ENCODE results near the gene NELL2. TPM values are rescaled to one million over a fixed set of nuclear protein-coding genes. Genes with fewer than 3 reads are reported as not detected.
"Not testable (repeated sequence)": the region's sequence is repeated elsewhere in the genome, so short reads cannot be mapped to it uniquely, and the experiment has no call there.

NELL2 gene
- polyA plus RNA-seq, 1 experiment, result 0.43 TPM

- POLR2A ChIA-PET, result no interaction called here
- no peak overlapping the region for H3K4me3 ChIP-seq (ENCODE audit: low read depth, low read length)
- no peaks in the 10 kb centered on the region for H3K27me3 ChIP-seq (ENCODE audit: control insufficient read depth, insufficient read depth, low read length)
- H3K9me3 ChIP-seq (ENCODE audit: control insufficient read depth, insufficient read depth, low read length), result no peaks in the 10 kb centered on the region
- DNase-seq (ENCODE audit: low read depth, low spot score), result no peak
- CTCF ChIA-PET, result no interaction called here
- no peak overlapping the region for H3K27ac ChIP-seq (ENCODE audit: low read depth, low read length)
- TF ChIP-seq, protein P1, sequence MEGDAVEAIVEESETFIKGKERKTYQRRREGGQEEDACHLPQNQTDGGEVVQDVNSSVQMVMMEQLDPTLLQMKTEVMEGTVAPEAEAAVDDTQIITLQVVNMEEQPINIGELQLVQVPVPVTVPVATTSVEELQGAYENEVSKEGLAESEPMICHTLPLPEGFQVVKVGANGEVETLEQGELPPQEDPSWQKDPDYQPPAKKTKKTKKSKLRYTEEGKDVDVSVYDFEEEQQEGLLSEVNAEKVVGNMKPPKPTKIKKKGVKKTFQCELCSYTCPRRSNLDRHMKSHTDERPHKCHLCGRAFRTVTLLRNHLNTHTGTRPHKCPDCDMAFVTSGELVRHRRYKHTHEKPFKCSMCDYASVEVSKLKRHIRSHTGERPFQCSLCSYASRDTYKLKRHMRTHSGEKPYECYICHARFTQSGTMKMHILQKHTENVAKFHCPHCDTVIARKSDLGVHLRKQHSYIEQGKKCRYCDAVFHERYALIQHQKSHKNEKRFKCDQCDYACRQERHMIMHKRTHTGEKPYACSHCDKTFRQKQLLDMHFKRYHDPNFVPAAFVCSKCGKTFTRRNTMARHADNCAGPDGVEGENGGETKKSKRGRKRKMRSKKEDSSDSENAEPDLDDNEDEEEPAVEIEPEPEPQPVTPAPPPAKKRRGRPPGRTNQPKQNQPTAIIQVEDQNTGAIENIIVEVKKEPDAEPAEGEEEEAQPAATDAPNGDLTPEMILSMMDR (IDR thresholded peaks at IDR 0.05; ENCODE audit: low read depth, low read length), result no peak
These were observed 182.1 kb downstream of the NELL2 start for GRCh38 chr12:44694017-44694416.

DNA sequence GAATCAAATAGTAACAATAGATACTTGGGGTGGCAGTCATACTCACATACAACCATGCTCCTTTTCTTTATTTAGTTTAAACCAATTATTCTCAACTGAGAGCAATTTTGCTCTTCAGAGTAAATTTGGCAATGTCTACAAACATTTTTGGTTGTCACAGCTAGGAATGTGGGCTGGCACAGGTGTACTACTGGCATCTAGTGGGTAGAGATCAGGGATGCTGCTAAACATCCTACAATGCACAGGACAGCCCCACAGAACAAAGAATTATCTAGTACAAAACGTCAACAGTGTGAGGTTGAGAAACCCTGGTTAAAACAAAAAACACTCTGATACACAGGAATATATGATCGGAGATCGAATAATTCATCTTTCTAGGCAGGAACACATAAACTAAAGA lies 186.5 kb downstream of the NELL2 start:
- Histone ChIP-seq H3K4me3 (ENCODE audit: low read depth, low read length) (no peak overlapping the region), H3K27ac (ENCODE audit: low read depth, low read length) (no peak overlapping the region), H3K9me3 (ENCODE audit: control insufficient read depth, insufficient read depth, low read length) (no peaks in the 10 kb centered on the region), H3K27me3 (ENCODE audit: control insufficient read depth, insufficient read depth, low read length) (no peaks in the 10 kb centered on the region)
- TF ChIP-seq, protein P1 (IDR thresholded peaks at IDR 0.05; ENCODE audit: low read depth, low read length), result no peak
- no peak for DNase-seq (ENCODE audit: low read depth, low spot score)
- ChIA-PET POLR2A (no interaction called here), CTCF (no interaction called here)

GRCh38 chr12:44686821-44687432 lies 189.2 kb downstream of the NELL2 start:
- DNase-seq (ENCODE audit: low read depth, low spot score); H3K4me3 ChIP-seq (ENCODE audit: low read depth, low read length); H3K27ac ChIP-seq (ENCODE audit: low read depth, low read length); H3K9me3 ChIP-seq (ENCODE audit: control insufficient read depth, insufficient read depth, low read length); CTCF ChIA-PET; POLR2A ChIA-PET; H3K27me3 ChIP-seq (ENCODE audit: control insufficient read depth, insufficient read depth, low read length): not testable (repeated sequence)

GRCh38 chr12:44677724-44678123 lies 198.4 kb downstream of the NELL2 start:
- ChIA-PET POLR2A (no interaction called here), CTCF (no interaction called here)
- TF ChIP-seq, protein P1 (IDR thresholded peaks at IDR 0.05; ENCODE audit: low read depth, low read length), result no peak
- Histone ChIP-seq H3K27ac (ENCODE audit: low read depth, low read length) (no peak overlapping the region), H3K4me3 (ENCODE audit: low read depth, low read length) (no peak overlapping the region), H3K27me3 (ENCODE audit: control insufficient read depth, insufficient read depth, low read length) (no peaks in the 10 kb centered on the region), H3K9me3 (ENCODE audit: control insufficient read depth, insufficient read depth, low read length) (no peaks in the 10 kb centered on the region)
- DNase-seq (ENCODE audit: low read depth, low spot score), result no peak

DNA sequence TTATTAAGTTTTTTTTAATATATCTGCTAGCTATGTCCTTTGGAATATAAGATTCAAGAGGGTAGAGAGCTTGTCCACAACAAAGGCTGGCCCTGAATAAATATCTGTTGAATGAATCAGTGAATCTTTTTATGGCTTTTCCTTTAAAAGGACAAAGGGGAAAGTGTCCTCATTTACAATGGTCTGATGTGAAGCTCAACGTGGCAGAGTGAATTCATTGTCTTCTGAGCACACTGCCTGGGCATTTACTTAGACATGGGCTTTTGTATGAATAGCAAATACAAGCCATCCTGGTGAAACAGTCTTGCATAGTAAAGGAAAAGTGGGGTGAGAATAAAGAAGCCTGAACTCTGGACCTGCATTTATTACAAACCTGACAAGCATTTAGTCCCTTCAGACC lies 201.2 kb downstream of the NELL2 start:
- ChIA-PET CTCF (no interaction called here), POLR2A (no interaction called here)
- TF ChIP-seq, protein P1 (IDR thresholded peaks at IDR 0.05; ENCODE audit: low read depth, low read length), result no peak
- Histone ChIP-seq H3K27ac (ENCODE audit: low read depth, low read length) (no peak overlapping the region), H3K27me3 (ENCODE audit: control insufficient read depth, insufficient read depth, low read length) (no peaks in the 10 kb centered on the region), H3K4me3 (ENCODE audit: low read depth, low read length) (no peak overlapping the region), H3K9me3 (ENCODE audit: control insufficient read depth, insufficient read depth, low read length) (no peaks in the 10 kb centered on the region)
- DNase-seq (ENCODE audit: low read depth, low spot score), result no peak

DNA sequence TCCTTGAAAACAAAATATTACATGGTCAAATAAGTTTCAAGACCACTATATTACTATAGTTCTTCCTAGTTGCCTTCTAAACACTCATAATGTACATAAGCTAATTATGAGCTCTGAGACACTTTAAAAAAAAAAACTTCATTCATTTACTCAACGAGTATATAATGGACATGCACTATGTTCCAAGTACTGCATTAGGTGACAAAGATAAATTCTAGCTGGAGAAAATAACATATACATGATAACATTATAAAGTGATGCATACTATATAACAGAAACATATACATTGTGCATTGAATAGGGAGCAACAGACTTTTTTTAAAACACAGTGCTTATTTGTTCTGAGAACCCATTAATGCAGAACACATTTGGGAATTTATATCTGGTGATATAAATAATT lies 202.3 kb downstream of the NELL2 start:
- ChIA-PET CTCF (no interaction called here), POLR2A (no interaction called here)
- Histone ChIP-seq H3K9me3 (ENCODE audit: control insufficient read depth, insufficient read depth, low read length) (peaks cover under 1% of the 10 kb centered on the region; the same call in 1 of the 2 replicates), H3K27ac (ENCODE audit: low read depth, low read length) (no peak overlapping the region), H3K4me3 (ENCODE audit: low read depth, low read length) (no peak overlapping the region), H3K27me3 (ENCODE audit: control insufficient read depth, insufficient read depth, low read length) (no peaks in the 10 kb centered on the region)
- DNase-seq (ENCODE audit: low read depth, low spot score), result no peak
- TF ChIP-seq, protein P1 (IDR thresholded peaks at IDR 0.05; ENCODE audit: low read depth, low read length), result no peak
